HCT116 (cell line): ENCODE results near the gene ANKDD1A. TPM values are rescaled to one million over a fixed set of nuclear protein-coding genes. Genes with fewer than 3 reads are reported as not detected.

Experiments
- ATAC-seq: fragments of 200-7000 bp; cut with Tn5 transposase; 2 replicates; pipeline ENCODE4 v1.9.1; 2020; ENCODE audit warnings: mild to moderate bottlenecking, moderate library complexity
- BruUV-seq: library from RNA; stranded (reverse); fragments of 400-500 nt; replicated peaks from 2 replicates; lab custom pipeline; 2021; lab: Mats Ljungman, UMichigan
- CTCF ChIA-PET: fragments of 300-600 bp; sonication (Branson Sonifier 250); formaldehyde crosslinking; loops from one replicate; lab custom pipeline; 2021; ENCODE audit warnings: antibody characterized with exemption; lab: Charles Lee
- POLR2A ChIA-PET: fragments of 300-600, 350-600 bp; sonication (Branson Sonifier 250); formaldehyde crosslinking; loops from one replicate; lab custom pipeline; 2021; ENCODE audit warnings: antibody characterized with exemption; lab: Charles Lee
- RAD21 ChIA-PET, 2 experiments: fragments of 300-600 bp; sonication (Branson Sonifier 250); formaldehyde crosslinking; loops; one replicate each; lab custom pipeline; 2023; ENCODE audit warnings: low total read pairs in 2 of 2; ENCODE audit not compliant: uncharacterized antibody in 2 of 2, unreplicated experiment in 2 of 2, low non-redundant PET in 1 of 2; lab: Charles Lee
- DNase-seq: peaks from one replicate; pipeline ENCODE4 v3.0.0-alpha.2; 2010; ENCODE audit warnings: low read depth, low spot score
- H2AFZ ChIP-seq: fragments of 200-600 bp; shearing (Covaris generic), sonication (generic); 2 replicates; pipeline ENCODE4 v1.6.1; 2017; ENCODE audit warnings: low read depth, mixed run types, mixed read lengths, antibody characterized with exemption, low read length; ENCODE audit not compliant: poor library complexity, severe bottlenecking
- H3K27ac ChIP-seq: 2 replicates; pipeline ENCODE4 v1.5.1; 2012; ENCODE audit warnings: low read depth, low read length
- H3K27me3 ChIP-seq: fragments of 200-600 bp; sonication (generic); 2 replicates; pipeline ENCODE4 v1.6.1; 2016; ENCODE audit warnings: mixed run types, low read length, mixed read lengths; ENCODE audit not compliant: insufficient read depth
- H3K36me3 ChIP-seq, 2 experiments: fragments of 200-500 bp in 1 of 2; fragments of 200-600 bp in 1 of 2; sonication (Bioruptor generic) in 1 of 2; sonication (generic) in 1 of 2; 2 replicates each; pipeline versions ENCODE4 v1.5.1 to v1.6.1; 2014 to 2016; ENCODE audit warnings: low read length in 2 of 2, inconsistent platforms in 1 of 2, mixed read lengths in 1 of 2, mixed run types in 1 of 2; ENCODE audit not compliant: insufficient read depth in 2 of 2, control insufficient read depth in 1 of 2
- H3K4me1 ChIP-seq, 2 experiments: fragments of 200-600 bp in 1 of 2; sonication (generic) in 1 of 2; 2 replicates each; pipeline versions ENCODE4 v1.5.1 to v1.6.1; 2012 to 2017; ENCODE audit warnings: low read length in 2 of 2, inconsistent platforms in 1 of 2, mild to moderate bottlenecking in 1 of 2, mixed read lengths in 1 of 2, mixed run types in 1 of 2, moderate library complexity in 1 of 2; ENCODE audit not compliant: insufficient read depth in 2 of 2, control insufficient read depth in 1 of 2
- H3K4me2 ChIP-seq: fragments of 200-600 bp; sonication (generic); 2 replicates; pipeline ENCODE4 v1.6.1; 2017; ENCODE audit warnings: mixed run types, low read length, mixed read lengths
- H3K4me3 ChIP-seq, 2 experiments: fragments of 200-600 bp in 1 of 2; sonication (generic) in 1 of 2; replicated peaks in 1 of 2; 2 replicates each; pipeline ENCODE4 v1.5.1; 2011 to 2016; ENCODE audit warnings: low read length in 2 of 2, control low read depth in 1 of 2, low read depth in 1 of 2, mild to moderate bottlenecking in 1 of 2, mixed read lengths in 1 of 2, mixed run types in 1 of 2
- H3K79me2 ChIP-seq: fragments of 200-600 bp; sonication (generic); 2 replicates; pipeline ENCODE4 v1.6.1; 2017; ENCODE audit warnings: mild to moderate bottlenecking, mixed run types, low read length, moderate library complexity, mixed read lengths; ENCODE audit not compliant: insufficient read depth
- H3K9ac ChIP-seq: fragments of 200-600 bp; sonication (generic); 2 replicates; pipeline ENCODE4 v1.6.1; 2016; ENCODE audit warnings: low read length, mixed read lengths
- H3K9me2 ChIP-seq: fragments of 200-600 bp; sonication (generic), shearing (Covaris generic); 2 replicates; pipeline ENCODE4 v1.6.1; 2017; ENCODE audit warnings: mixed run types, mild to moderate bottlenecking, moderate library complexity; ENCODE audit not compliant: insufficient read depth
- H3K9me3 ChIP-seq, 2 experiments: fragments of 200-500 bp in 1 of 2; fragments of 200-600 bp in 1 of 2; sonication (Bioruptor generic) in 1 of 2; sonication (generic) in 1 of 2; 2 replicates each; pipeline ENCODE4 v1.6.1; 2014 to 2017; ENCODE audit warnings: low read length in 2 of 2, mixed read lengths in 2 of 2, inconsistent platforms in 1 of 2, low read depth in 1 of 2, mild to moderate bottlenecking in 1 of 2, mixed run types in 1 of 2, moderate library complexity in 1 of 2; ENCODE audit not compliant: control insufficient read depth in 1 of 2, insufficient read depth in 1 of 2
- H4K20me1 ChIP-seq: fragments of 200-600 bp; sonication (generic), shearing (Covaris generic); 2 replicates; pipeline ENCODE4 v1.6.1; 2017; ENCODE audit warnings: mixed run types, mild to moderate bottlenecking, moderate library complexity; ENCODE audit not compliant: insufficient read depth
- CBX3 ChIP-seq: IDR thresholded peaks from 2 replicates; pipeline ENCODE4 v1.6.1; 2012; ENCODE audit warnings: low read depth
- CEBPB ChIP-seq: IDR thresholded peaks from 2 replicates; pipeline ENCODE4 v1.6.1; 2012; ENCODE audit warnings: low read depth
- CTCF ChIP-seq, 3 experiments: fragments of 200-600 bp in 1 of 3; sonication (generic) in 1 of 3; IDR thresholded peaks in 2 of 3; conservative IDR thresholded peaks in 1 of 3; 2 replicates each; pipeline ENCODE4 v1.5.1; 2012 to 2017; ENCODE audit warnings: low read depth in 2 of 3, low read length in 2 of 3, antibody characterized with exemption in 1 of 3, borderline replicate concordance in 1 of 3, control low read depth in 1 of 3, mild to moderate bottlenecking in 1 of 3, mixed read lengths in 1 of 3, mixed run types in 1 of 3, moderate library complexity in 1 of 3; ENCODE audit not compliant: insufficient read depth in 1 of 3
- EGR1 ChIP-seq: IDR thresholded peaks from 2 replicates; pipeline ENCODE4 v1.6.1; 2012; ENCODE audit warnings: low read depth
- ELF1 ChIP-seq: IDR thresholded peaks from 2 replicates; pipeline ENCODE4 v1.6.1; 2012; ENCODE audit warnings: low read depth, borderline replicate concordance
- EZH2phosphoT487 ChIP-seq: fragments of 200-600 bp; IDR thresholded peaks from 2 replicates; pipeline ENCODE4 v1.6.1; 2018; ENCODE audit warnings: antibody characterized with exemption, borderline replicate concordance
- FOSL1 ChIP-seq: IDR thresholded peaks from 2 replicates; pipeline ENCODE4 v1.6.1; 2012; ENCODE audit warnings: low read depth
- MAX ChIP-seq: IDR thresholded peaks from 2 replicates; pipeline ENCODE4 v1.6.1; 2012
- SIN3A ChIP-seq: IDR thresholded peaks from 2 replicates; pipeline ENCODE4 v1.6.1; 2012; ENCODE audit warnings: low read depth
- YY1 ChIP-seq: IDR thresholded peaks from 2 replicates; pipeline ENCODE4 v1.6.1; 2011; ENCODE audit warnings: low read length, low read depth, moderate library complexity, mild to moderate bottlenecking; ENCODE audit not compliant: insufficient replicate concordance; ENCODE audit errors: extremely low read depth
- ZBTB33 ChIP-seq: IDR thresholded peaks from 2 replicates; pipeline ENCODE4 v1.6.1; 2011; ENCODE audit warnings: mild to moderate bottlenecking, low read length, moderate library complexity; ENCODE audit not compliant: insufficient replicate concordance; ENCODE audit errors: extremely low read depth
- ZFX ChIP-seq: fragments of 450-650 bp; IDR thresholded peaks from 2 replicates; pipeline ENCODE4 v1.6.1; 2017
- ZNF274 ChIP-seq: fragments of 200-500 bp; sonication (Bioruptor generic); IDR thresholded peaks from 2 replicates; pipeline ENCODE4 v1.6.1; 2014; ENCODE audit warnings: mild to moderate bottlenecking, low read depth, low read length, inconsistent platforms
- intact Hi-C: fragments of 100-400 bp; cut with micrococcal nuclease; formaldehyde crosslinking; loops from 2 replicates; pipeline ENCODE4 v1.10.0; 2022
- total RNA-seq: library from RNA; stranded (reverse); gene quantifications from one replicate; pipeline ENCODE4 v1.2.1, GENCODE V29; 2021; ENCODE audit not compliant: unreplicated experiment

ANKDD1A gene
- total RNA-seq, 1 experiment from 2014 or later, result 8.1 TPM

GRCh38 chr15:64888336-64888735, 23.4 kb upstream of the ANKDD1A start:
- H3K9me2 ChIP-seq, result no peaks in the 10 kb centered on the region
- BruUV-seq, result no TSS peak
- intact Hi-C loops, result no loop called here
- no peak overlapping the region for H2AFZ ChIP-seq
- ChIA-PET POLR2A (no interaction called here), RAD21 (no interaction called here), CTCF (no interaction called here)
- H3K27me3 ChIP-seq, result no peaks in the 10 kb centered on the region
- peaks cover 6 to 12% of the 10 kb centered on the region in 2 experiments for H3K4me1 ChIP-seq
- H3K36me3 ChIP-seq, result no peaks in the 10 kb centered on the region
- H4K20me1 ChIP-seq, result no peaks in the 10 kb centered on the region
- TF ChIP-seq FOSL1 (no peak), EZH2phosphoT487 (no peak), SIN3A (no peak), YY1 (no peak), CEBPB (no peak), MAX (no peak), ZNF274 (no peak), ZBTB33 (no peak), EGR1 (no peak), ELF1 (no peak), CTCF (IDR thresholded peaks at IDR 0.05 in 2 of 3, conservative IDR thresholded peaks at IDR 0.05 in 1 of 3; ENCODE audit: borderline replicate concordance in 1 of 3, insufficient read depth in 1 of 3, low read depth in 2 of 3, low read length in 2 of 3) (no peak), ZFX (no peak), CBX3 (no peak)
- DNase-seq (no peak), ATAC-seq (no peak)
- no peaks in the 10 kb centered on the region for H3K79me2 ChIP-seq
- H3K9ac ChIP-seq, result no peak overlapping the region
- H3K4me2 ChIP-seq, result no peak overlapping the region
- H3K9me3 ChIP-seq, result no peaks in the 10 kb centered on the region
- no peak overlapping the region for H3K4me3 ChIP-seq
- no peak overlapping the region for H3K27ac ChIP-seq
